A549 treated with Mapracorat at 1 μM for 4 hours (cell line): ENCODE data around the gene SUPT20HL2. TPM values are rescaled to one million over a fixed set of nuclear protein-coding genes. Genes with fewer than 3 reads are reported as not detected.

Experiments used
- total RNA-seq: library from RNA; stranded (reverse); fragments of 200-300 nt; extraction: Qiagen RNA extraction; gene quantifications from 5 replicates; pipeline ENCODE4 v1.2.3, GENCODE V29; 2022

SUPT20HL2 gene
- total RNA-seq, result not detected in 5 replicates

DNA sequence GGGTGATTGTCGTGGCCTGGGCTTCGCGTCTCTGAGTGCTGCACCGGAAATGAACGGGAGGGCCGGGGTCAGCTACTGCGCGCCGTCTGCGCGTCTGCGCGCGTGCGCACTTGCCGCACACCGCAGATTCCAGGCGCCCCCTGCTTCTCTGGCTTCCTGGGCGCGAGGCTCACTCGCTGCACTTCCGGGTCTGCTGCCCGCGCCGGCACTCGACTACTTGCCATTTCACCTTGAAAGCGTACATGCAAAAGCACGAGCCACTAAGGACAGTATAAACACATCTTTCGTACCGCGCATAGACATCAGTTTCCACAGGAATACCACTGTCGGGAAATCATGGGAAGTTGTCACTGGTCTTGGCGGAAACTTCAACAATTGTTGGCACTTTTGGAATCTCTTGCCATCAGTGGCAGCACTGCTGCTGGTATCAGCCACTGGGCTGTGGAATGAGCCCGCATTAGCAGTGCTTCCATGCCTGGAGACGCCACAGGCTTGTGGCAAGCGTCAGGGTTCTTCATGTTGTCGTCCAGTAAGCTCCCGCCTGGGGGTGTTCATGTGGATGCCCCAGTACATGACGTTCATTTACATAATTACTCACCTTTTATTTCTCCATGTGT lies at the start of gene SUPT20HL2:
SUPT20HL2 (minus strand) TSS at position 51 of the 617 bp plus-strand sequence. CDS start 754 bp downstream, outside the sequence.

DNA sequence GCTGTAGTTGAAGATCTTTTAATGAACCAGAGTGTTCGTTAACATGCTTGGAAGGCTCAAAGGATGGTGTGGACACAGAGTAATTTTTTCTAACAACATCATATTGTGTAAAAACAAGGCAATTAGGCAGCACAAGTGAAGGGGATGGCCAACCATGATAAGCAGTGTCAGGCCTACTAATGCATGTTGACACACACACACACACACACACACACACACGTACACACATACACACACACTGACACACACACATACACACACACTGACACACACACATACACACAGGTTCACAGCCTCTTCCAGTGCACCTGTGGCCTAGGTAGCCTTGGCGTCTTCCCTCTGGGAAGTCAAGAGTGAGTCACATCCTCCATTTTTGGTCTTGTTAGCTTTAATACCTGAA lies 46.4 kb upstream of the SUPT20HL2 start, which contains the start of gene SUPT20HL1:
SUPT20HL1 (plus strand) TSS at position 368 of the 400 bp plus-strand sequence. CDS start 2,122 bp downstream, outside the sequence.

Other genes with a start within 250 kb of the SUPT20HL2 start
- 7.8 to 9.0 TPM (median 8.2 TPM) in 5 replicates for gene ZFX, start 164.3 kb downstream of the SUPT20HL2 start, total RNA-seq
- gene SUPT20HL1, start 46.6 kb upstream of the SUPT20HL2 start, total RNA-seq, result not detected in 5 replicates
- gene PDK3, start 151.2 kb upstream of the SUPT20HL2 start, total RNA-seq, result 4.5 to 5.8 TPM (median 5.2 TPM) in 5 replicates